Mesendoderm (in vitro differentiated cells): Measurements from ENCODE around the gene ELP5.

Source experiments
- DNase-seq: peaks from one replicate; pipeline ENCODE4 v3.0.0; 2013
- H2AK5ac ChIP-seq: 2 replicates; pipeline ENCODE4 v1.6.1; 2013; ENCODE audit warnings: low read length, inconsistent platforms
- H2BK120ac ChIP-seq: 2 replicates; pipeline ENCODE4 v1.6.1; 2013; ENCODE audit warnings: low read depth, mild to moderate bottlenecking, low read length, moderate library complexity, mixed read lengths
- H2BK15ac ChIP-seq: replicated peaks from 2 replicates; pipeline ENCODE4 v1.6.1; 2013; ENCODE audit warnings: low read depth, mild to moderate bottlenecking, moderate library complexity
- H2BK5ac ChIP-seq: 2 replicates; pipeline ENCODE4 v1.6.1; 2013; ENCODE audit warnings: low read length, inconsistent platforms
- H3K18ac ChIP-seq: 2 replicates; pipeline ENCODE4 v1.6.1; 2013; ENCODE audit warnings: mild to moderate bottlenecking, low read length, mixed read lengths
- H3K23ac ChIP-seq: one replicate; pipeline ENCODE4 v1.6.1; 2013; ENCODE audit warnings: low read length
- H3K27ac ChIP-seq: 2 replicates; pipeline ENCODE4 v1.5.1; 2013; ENCODE audit warnings: low read depth, mild to moderate bottlenecking, inconsistent platforms, low read length, moderate library complexity
- H3K27me3 ChIP-seq: 2 replicates; pipeline ENCODE4 v1.6.1; 2013; ENCODE audit warnings: low read length, control low read depth, mild to moderate bottlenecking, inconsistent platforms; ENCODE audit not compliant: insufficient read depth, poor library complexity
- H3K36me3 ChIP-seq: 2 replicates; pipeline ENCODE4 v1.6.1; 2013; ENCODE audit warnings: low read length, inconsistent platforms; ENCODE audit not compliant: control insufficient read depth, insufficient read depth
- H3K4ac ChIP-seq: one replicate; pipeline ENCODE4 v1.6.1; 2013; ENCODE audit warnings: low read depth, mild to moderate bottlenecking, low read length, moderate library complexity
- H3K4me1 ChIP-seq: 2 replicates; pipeline ENCODE4 v1.6.1; 2013; ENCODE audit warnings: low read depth, low read length, inconsistent platforms; ENCODE audit not compliant: control insufficient read depth
- H3K4me2 ChIP-seq: 2 replicates; pipeline ENCODE4 v1.6.1; 2013; ENCODE audit warnings: low read length
- H3K4me3 ChIP-seq: 2 replicates; pipeline ENCODE4 v1.5.1; 2013; ENCODE audit warnings: mild to moderate bottlenecking, low read length
- H3K56ac ChIP-seq: one replicate; pipeline ENCODE4 v1.6.1; 2013; ENCODE audit warnings: low read length
- H3K79me1 ChIP-seq: 2 replicates; pipeline ENCODE4 v1.6.1; 2013; ENCODE audit warnings: low read length, inconsistent platforms
- H3K79me2 ChIP-seq: 2 replicates; pipeline ENCODE4 v1.6.1; 2013; ENCODE audit warnings: mild to moderate bottlenecking, low read length; ENCODE audit not compliant: control insufficient read depth, insufficient read depth
- H3K9ac ChIP-seq: 2 replicates; pipeline ENCODE4 v1.6.1; 2013; ENCODE audit warnings: low read length, inconsistent platforms
- H4K5ac ChIP-seq: one replicate; pipeline ENCODE4 v1.6.1; 2013; ENCODE audit warnings: low read length
- H4K8ac ChIP-seq: one replicate; pipeline ENCODE4 v1.6.1; 2013; ENCODE audit warnings: low read depth, mild to moderate bottlenecking, control low read depth, low read length, moderate library complexity
- WGBS: extraction: QIAGEN DNeasy Blood & Tissue Kit; methylation state at CpG from one replicate; pipeline ENCODE4 v1.1.7; 2013; ENCODE audit warnings: low lambda C conversion rate, missing lambda C conversion rate; ENCODE audit not compliant: insufficient coverage; ENCODE audit errors: extremely low coverage; 5-methylcytosine and 5-hydroxymethylcytosine counted together

Gene ELP5

DNA sequence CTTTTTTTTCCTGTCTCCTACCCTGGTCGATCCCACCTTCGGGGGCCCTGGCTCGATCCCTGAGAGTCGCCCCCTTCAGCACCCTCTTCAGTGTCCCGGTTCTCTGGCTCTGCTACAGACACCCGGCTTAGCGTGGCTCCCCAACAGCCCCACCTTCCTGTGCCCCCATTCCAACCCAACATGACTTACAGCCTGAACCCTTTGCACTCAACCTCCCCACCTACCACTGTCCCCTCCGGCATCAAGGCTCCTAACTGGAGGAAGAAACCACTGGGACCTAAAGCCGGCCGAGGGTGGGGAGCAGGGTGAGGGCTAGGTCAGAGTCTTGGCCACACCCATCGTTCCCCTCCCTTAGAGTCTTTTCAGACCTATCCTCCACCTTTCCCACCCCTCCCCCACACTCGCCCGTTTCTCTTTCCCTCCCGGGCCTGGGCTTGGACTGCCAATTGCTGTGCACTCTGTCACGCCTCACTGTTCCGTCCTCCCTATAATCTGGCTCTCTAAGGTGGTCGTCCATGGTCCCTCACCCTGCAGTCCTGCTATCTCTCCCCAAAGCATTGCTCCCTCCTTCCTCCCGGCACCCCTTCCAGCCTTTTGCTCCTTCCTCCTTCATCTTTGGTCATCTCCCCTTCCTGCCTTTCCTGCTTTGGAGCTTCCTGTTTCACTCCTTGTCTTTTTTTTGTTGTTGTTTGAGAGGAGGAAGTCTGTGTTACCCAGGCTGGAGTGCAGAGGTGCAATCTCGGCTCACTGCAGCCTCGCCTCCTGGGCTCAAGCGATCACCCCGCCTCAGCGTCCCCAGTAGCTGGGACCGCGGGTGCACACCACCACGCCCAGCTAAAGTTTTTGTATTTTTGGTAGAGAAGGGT, 11.2 kb downstream of the ELP5 start:
- Histone ChIP-seq H2BK15ac (no peak overlapping the region), H2BK120ac (no peak overlapping the region), H3K4me1 (peaks cover 5% of the 10 kb centered on the region), H4K5ac (no peak overlapping the region), H3K79me1 (peaks cover 9% of the 10 kb centered on the region), H4K8ac (no peak overlapping the region), H3K27ac (peak overlapping the region; percentile 24), H2AK5ac (no peak overlapping the region), H3K4me3 (peak overlapping the region; percentile 33), H3K4me2 (peak overlapping the region; percentile 80), H3K56ac (peak overlapping the region; percentile 88), H3K4ac (no peak overlapping the region), H3K36me3 (peaks cover 2% of the 10 kb centered on the region), H3K79me2 (peaks cover 25% of the 10 kb centered on the region), H2BK5ac (peak overlapping the region; percentile 52), H3K23ac (peak overlapping the region; percentile 54), H3K9ac (peak overlapping the region; percentile 74), H3K27me3 (no peaks in the 10 kb centered on the region), H3K18ac (peak overlapping the region; percentile 0)
- DNase-seq = peak; percentile 93
- no CpG with 5 or more reads among the region's 26 CpGs for WGBS

DNA sequence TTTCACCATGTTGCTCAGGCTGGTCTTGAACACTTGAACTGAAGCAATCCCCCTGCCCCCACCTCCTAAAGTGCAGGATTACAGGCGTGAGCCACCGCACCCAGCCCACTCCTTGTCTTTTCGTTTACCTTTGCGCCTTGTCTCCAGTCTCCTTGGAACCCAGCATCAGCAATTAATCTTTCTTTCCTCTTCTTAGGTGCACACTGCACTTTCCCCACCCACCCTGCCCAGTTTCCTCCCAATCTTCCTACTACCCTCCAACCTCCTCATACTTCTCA, 11.7 kb downstream of the ELP5 start:
- H3K18ac ChIP-seq = no peak overlapping the region

DNA sequence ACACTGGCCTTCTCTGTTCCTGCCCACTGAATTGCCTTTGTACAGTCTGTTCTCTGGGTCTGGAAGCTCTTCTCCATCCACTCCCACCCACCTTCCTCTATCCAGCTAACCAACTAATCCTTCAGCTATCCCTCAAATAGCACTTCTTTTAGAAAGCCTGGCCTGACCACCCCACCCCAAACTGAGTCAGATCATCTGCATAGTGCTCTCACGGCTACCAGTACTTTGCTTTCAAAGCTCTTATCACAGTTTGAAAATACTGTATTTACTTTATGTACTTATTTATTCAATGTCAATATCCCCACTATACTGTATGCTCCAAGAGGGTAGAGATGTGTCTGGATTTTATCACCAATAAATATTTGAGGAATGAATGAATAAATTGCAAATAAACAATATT, 14.8 kb downstream of the ELP5 start:
- Histone ChIP-seq H3K27me3 (no peaks in the 10 kb centered on the region), H3K79me2 (peaks cover 3% of the 10 kb centered on the region), H4K5ac (no peak overlapping the region), H2AK5ac (no peak overlapping the region), H3K27ac (no peak overlapping the region), H2BK120ac (no peak overlapping the region), H2BK15ac (no peak overlapping the region), H3K4me3 (no peak overlapping the region), H3K36me3 (no peaks in the 10 kb centered on the region), H2BK5ac (no peak overlapping the region), H3K79me1 (peaks cover under 1% of the 10 kb centered on the region), H3K23ac (no peak overlapping the region), H4K8ac (no peak overlapping the region), H3K4me1 (no peaks in the 10 kb centered on the region), H3K4ac (no peak overlapping the region), H3K4me2 (no peak overlapping the region), H3K56ac (no peak overlapping the region), H3K18ac (no peak overlapping the region), H3K9ac (no peak overlapping the region)
- no peak for DNase-seq
- no CpG with 5 or more reads among the region's 1 CpG for WGBS

More for the DNA sequence above, 11.7 kb downstream of the ELP5 start:
- Histone ChIP-seq H4K5ac (no peak overlapping the region), H2BK120ac (no peak overlapping the region), H3K9ac (peak overlapping the region; percentile 74), H3K36me3 (peaks cover 2% of the 10 kb centered on the region), H2BK5ac (peak overlapping the region; percentile 52), H3K79me2 (peaks cover 24% of the 10 kb centered on the region), H3K4me3 (no peak overlapping the region), H3K4ac (no peak overlapping the region), H3K79me1 (peaks cover 9% of the 10 kb centered on the region), H2BK15ac (no peak overlapping the region), H3K27me3 (no peaks in the 10 kb centered on the region), H3K4me2 (no peak overlapping the region), H4K8ac (no peak overlapping the region), H3K27ac (no peak overlapping the region), H2AK5ac (no peak overlapping the region), H3K23ac (peak overlapping the region; percentile 11), H3K56ac (peak overlapping the region; percentile 88), H3K4me1 (peaks cover 5% of the 10 kb centered on the region)
- no CpG with 5 or more reads among the region's 4 CpGs for WGBS
- peak; percentile 25 for DNase-seq

DNA sequence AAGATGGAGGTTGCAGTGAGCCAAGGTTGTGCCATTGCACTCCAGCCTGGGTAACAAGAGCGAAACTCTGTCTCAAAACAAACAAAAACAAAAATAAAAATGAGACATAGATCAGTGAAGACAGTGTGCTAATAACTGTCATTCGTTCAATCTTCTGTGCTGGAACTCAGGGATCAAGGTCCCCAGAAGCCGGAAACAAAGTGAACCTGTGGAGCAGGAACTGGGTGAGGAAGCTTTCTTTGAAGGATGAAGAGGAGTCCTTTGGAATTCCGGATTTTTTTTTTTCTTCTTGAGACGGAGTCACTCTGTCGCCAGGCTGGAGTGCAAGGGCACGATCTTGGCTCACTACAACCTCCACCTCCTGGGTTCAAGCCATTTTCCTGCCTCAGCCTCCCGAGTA, 27.4 kb downstream of the ELP5 start:
- no peak overlapping the region for H4K8ac ChIP-seq
- DNase-seq = no peak
- no peak overlapping the region for H3K27ac ChIP-seq
- no peaks in the 10 kb centered on the region for H3K27me3 ChIP-seq
- H3K4ac ChIP-seq = no peak overlapping the region
- no peak overlapping the region for H2BK15ac ChIP-seq
- no peaks in the 10 kb centered on the region for H3K79me2 ChIP-seq
- no peak overlapping the region for H2BK120ac ChIP-seq
- no peaks in the 10 kb centered on the region for H3K79me1 ChIP-seq
- H2BK5ac ChIP-seq = no peak overlapping the region
- no peaks in the 10 kb centered on the region for H3K4me1 ChIP-seq
- H3K56ac ChIP-seq = no peak overlapping the region
- whole genome bisulfite sequencing = no CpG with 5 or more reads among the region's 8 CpGs
- H3K4me2 ChIP-seq = no peak overlapping the region
- no peaks in the 10 kb centered on the region for H3K36me3 ChIP-seq
- no peak overlapping the region for H3K9ac ChIP-seq
- no peak overlapping the region for H3K18ac ChIP-seq
- H3K4me3 ChIP-seq = no peak overlapping the region
- H2AK5ac ChIP-seq = no peak overlapping the region
- no peak overlapping the region for H4K5ac ChIP-seq
- H3K23ac ChIP-seq = no peak overlapping the region

DNA sequence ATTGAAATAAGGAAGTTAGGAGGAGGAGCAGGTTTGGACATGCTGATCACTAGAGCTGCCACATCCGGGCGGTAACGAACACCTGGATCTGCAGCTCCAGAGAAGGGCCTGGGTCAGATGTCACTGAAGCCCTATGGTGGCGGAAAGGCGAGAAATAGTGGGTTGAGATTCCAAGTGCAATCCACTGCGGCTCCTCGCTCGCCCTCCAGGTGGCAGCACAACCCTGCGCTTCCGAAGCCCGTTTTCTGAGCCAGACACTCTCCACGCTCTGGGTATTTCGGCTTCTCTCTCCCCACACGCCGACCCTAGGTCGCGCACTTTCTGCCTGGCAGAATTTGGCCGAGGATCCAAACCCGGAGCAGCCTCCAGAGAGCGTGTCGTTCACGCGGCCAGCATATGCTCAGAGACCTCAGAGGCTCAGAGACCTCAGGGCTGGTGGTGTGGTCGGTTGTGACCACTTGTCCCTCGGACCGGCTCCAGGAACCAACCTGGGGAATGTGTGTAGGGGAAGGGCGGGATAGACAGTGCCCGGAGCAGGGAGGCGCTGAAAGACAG, 28.6 kb downstream of the ELP5 start:
- Histone ChIP-seq H3K79me1 (no peaks in the 10 kb centered on the region), H3K56ac (peak overlapping the region; percentile 61), H3K36me3 (no peaks in the 10 kb centered on the region), H3K9ac (peak overlapping the region; percentile 30), H2BK120ac (no peak overlapping the region), H3K23ac (no peak overlapping the region), H4K5ac (no peak overlapping the region), H3K27me3 (no peaks in the 10 kb centered on the region), H2AK5ac (no peak overlapping the region), H3K4me3 (no peak overlapping the region), H2BK15ac (no peak overlapping the region), H2BK5ac (no peak overlapping the region), H4K8ac (no peak overlapping the region), H3K27ac (no peak overlapping the region), H3K4me2 (peak overlapping the region; percentile 41), H3K4ac (no peak overlapping the region), H3K79me2 (no peaks in the 10 kb centered on the region), H3K4me1 (no peaks in the 10 kb centered on the region), H3K18ac (no peak overlapping the region)
- peak; percentile 94 for DNase-seq
- WGBS = no CpG with 5 or more reads among the region's 29 CpGs
